ENCODE data around the gene XYLT1. TPM values are rescaled to one million over a fixed set of nuclear protein-coding genes. Genes with fewer than 3 reads are reported as not detected.

Gene XYLT1
- total RNA-seq, 4 donors from 2014 or later, result 5.6 to 14.9 (median 10.8) TPM

- Histone ChIP-seq H3K36me3 (no peaks in the 10 kb centered on the region), H3K27ac (no peak overlapping the region), H3K27me3 (no peaks in the 10 kb centered on the region), H3K4me3 (replicated peaks in 1 of 3) (no peak overlapping the region), H3K9me3 (no peaks in the 10 kb centered on the region), H3K4me1 (no peaks in the 10 kb centered on the region)
- no peak for DNase-seq
- TF ChIP-seq POLR2A (IDR thresholded peaks at IDR 0.05) (no peak), CTCF (IDR thresholded peaks at IDR 0.05) (no peak)
- intact Hi-C loops (cut with DNase I), result no loop called here
- WGBS, 2 donors, result 98 to 99% methylated on average over 2 of the region's 2 CpGs
Observed at GRCh38 chr16:17145029-17145428, 325.7 kb downstream of the XYLT1 start.

GRCh38 chr16:17144431-17144830 lies 326.3 kb downstream of the XYLT1 start:
- 95 to 96% methylated on average over 4 of the region's 4 CpGs for WGBS, 2 donors
- intact Hi-C loops (cut with DNase I), result no loop called here
- no peak for TF ChIP-seq POLR2A (IDR thresholded peaks at IDR 0.05)
- TF ChIP-seq CTCF (IDR thresholded peaks at IDR 0.05), result no peak
- DNase-seq, result no peak
- Histone ChIP-seq H3K27ac (no peak overlapping the region), H3K27me3 (no peaks in the 10 kb centered on the region), H3K36me3 (no peaks in the 10 kb centered on the region), H3K9me3 (no peaks in the 10 kb centered on the region), H3K4me1 (no peaks in the 10 kb centered on the region), H3K4me3 (replicated peaks in 1 of 3) (no peak overlapping the region)

- no peaks in the 10 kb centered on the region for H3K36me3 ChIP-seq
- 90 to 95% methylated on average over 8 of the region's 8 CpGs for WGBS, 2 donors
- no peak overlapping the region for H3K4me3 ChIP-seq (replicated peaks in 1 of 3)
- no peaks in the 10 kb centered on the region for H3K4me1 ChIP-seq
- no peaks in the 10 kb centered on the region for H3K9me3 ChIP-seq
- H3K27me3 ChIP-seq, result no peaks in the 10 kb centered on the region
- no peak overlapping the region for H3K27ac ChIP-seq
- intact Hi-C loops (cut with DNase I), result no loop called here
- no peak for DNase-seq
- TF ChIP-seq CTCF (IDR thresholded peaks at IDR 0.05) (no peak), POLR2A (IDR thresholded peaks at IDR 0.05) (no peak)
Observed at GRCh38 chr16:17143546-17144419, 327.0 kb downstream of the XYLT1 start.

- intact Hi-C loops (cut with DNase I), result no loop called here
- Histone ChIP-seq H3K27ac (no peak overlapping the region), H3K4me3 (replicated peaks in 1 of 3) (no peak overlapping the region), H3K27me3 (no peaks in the 10 kb centered on the region), H3K9me3 (no peaks in the 10 kb centered on the region), H3K36me3 (peaks cover 4 to 14% of the 10 kb centered on the region in 2 donors), H3K4me1 (no peaks in the 10 kb centered on the region)
- TF ChIP-seq CTCF (IDR thresholded peaks at IDR 0.05) (no peak), POLR2A (IDR thresholded peaks at IDR 0.05) (no peak)
- DNase-seq, result no peak
- 62 to 67% methylated on average over 4 of the region's 4 CpGs for WGBS, 2 donors
Observed at GRCh38 chr16:17138801-17139200, 332.0 kb downstream of the XYLT1 start.

- Histone ChIP-seq H3K27me3 (no peaks in the 10 kb centered on the region), H3K36me3 (peaks cover 4 to 15% of the 10 kb centered on the region in 2 donors), H3K9me3 (no peaks in the 10 kb centered on the region), H3K4me3 (replicated peaks in 1 of 3) (no peak overlapping the region), H3K27ac (no peak overlapping the region), H3K4me1 (no peaks in the 10 kb centered on the region)
- intact Hi-C loops (cut with DNase I), result no loop called here
- 85 to 100% methylated on average over 4 of the region's 4 CpGs for WGBS, 2 donors
- TF ChIP-seq CTCF (IDR thresholded peaks at IDR 0.05), result no peak
- no peak for TF ChIP-seq POLR2A (IDR thresholded peaks at IDR 0.05)
- DNase-seq, result no peak
Observed at GRCh38 chr16:17135439-17135838, 335.3 kb downstream of the XYLT1 start.

Measured in thyroid gland (tissue), 4 donors.